Osteoblast (primary cell): ENCODE measurements around the gene RPL35A. TPM values are rescaled to one million over a fixed set of nuclear protein-coding genes. Genes with fewer than 3 reads are reported as not detected.

Source experiments
- DNase-seq: peaks from one replicate; pipeline ENCODE4 v3.0.0; 2011; ENCODE audit warnings: low spot score, mixed read lengths; ENCODE audit not compliant: insufficient read length; ENCODE audit errors: missing footprints
- H2AFZ ChIP-seq: 2 replicates; pipeline ENCODE4 v1.6.0; 2011; ENCODE audit warnings: mild to moderate bottlenecking, low read length
- H3K27ac ChIP-seq: 2 replicates; pipeline ENCODE4 v1.5.1; 2011; ENCODE audit warnings: mild to moderate bottlenecking, low read depth, low read length, moderate library complexity
- H3K27me3 ChIP-seq: 2 replicates; pipeline ENCODE4 v1.6.0; 2012; ENCODE audit warnings: mild to moderate bottlenecking, control low read depth, inconsistent platforms, low read length, moderate library complexity; ENCODE audit not compliant: insufficient read depth
- H3K36me3 ChIP-seq: 2 replicates; pipeline ENCODE4 v1.5.1; 2011; ENCODE audit warnings: mild to moderate bottlenecking, low read length, control low read depth, moderate library complexity; ENCODE audit not compliant: insufficient read depth
- H3K4me1 ChIP-seq: 2 replicates; pipeline ENCODE4 v1.5.1; 2011; ENCODE audit warnings: mild to moderate bottlenecking, low read length, control low read depth, moderate library complexity; ENCODE audit not compliant: insufficient read depth
- H3K4me2 ChIP-seq: 2 replicates; pipeline ENCODE4 v1.6.0; 2011; ENCODE audit warnings: mild to moderate bottlenecking, low read length; ENCODE audit not compliant: insufficient read depth
- H3K4me3 ChIP-seq: fragments of 200-600 bp; sonication (generic); 3 replicates; pipeline ENCODE4 v1.5.1; 2012; ENCODE audit warnings: mild to moderate bottlenecking, low read length, inconsistent platforms; ENCODE audit not compliant: insufficient read depth
- H3K79me2 ChIP-seq: 2 replicates; pipeline ENCODE4 v1.6.0; 2012; ENCODE audit warnings: mild to moderate bottlenecking, low read length, control low read depth, inconsistent platforms; ENCODE audit not compliant: insufficient read depth
- H3K9me3 ChIP-seq: 2 replicates; pipeline ENCODE4 v1.5.1; 2011; ENCODE audit warnings: low read depth, low read length, control low read depth
- H4K20me1 ChIP-seq: 2 replicates; pipeline ENCODE4 v1.6.0; 2012; ENCODE audit warnings: mild to moderate bottlenecking, low read length, control low read depth; ENCODE audit not compliant: insufficient read depth
- CTCF ChIP-seq: IDR thresholded peaks from 2 replicates; pipeline ENCODE4 v1.5.1; 2011; ENCODE audit warnings: mild to moderate bottlenecking, low read depth, low read length, moderate library complexity; ENCODE audit errors: extremely low read depth
- total RNA-seq: library from RNA; depleted of rRNA; stranded (reverse); fragments of >200 nt; gene quantifications from 2 replicates; pipeline ENCODE4 v1.2.3, GENCODE V29; 2012

RPL35A gene
- total RNA-seq, 1 donor: 373 TPM

DNA sequence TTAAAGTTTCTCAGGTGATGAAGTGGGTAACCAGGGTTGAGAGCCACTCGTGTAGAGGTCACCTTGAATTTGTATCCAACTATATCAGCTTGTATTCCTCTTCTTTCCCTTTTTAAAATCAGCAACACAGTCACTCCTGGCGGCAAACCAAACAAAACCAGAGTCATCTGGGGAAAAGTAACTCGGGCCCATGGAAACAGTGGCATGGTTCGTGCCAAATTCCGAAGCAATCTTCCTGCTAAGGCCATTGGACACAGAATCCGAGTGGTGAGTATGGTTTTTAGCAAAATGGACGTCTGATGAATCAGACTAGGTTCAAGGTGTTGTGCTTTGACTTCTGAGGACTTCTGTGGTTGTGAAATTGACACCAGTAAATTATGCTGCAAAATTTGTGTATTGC is 3.9 kb downstream of the RPL35A start:
- Histone ChIP-seq H3K36me3 (peaks cover 58% of the 10 kb centered on the region), H3K4me1 (peaks cover 62% of the 10 kb centered on the region), H3K27ac (peak overlapping the region; percentile 64), H3K79me2 (peaks cover 49% of the 10 kb centered on the region), H3K4me2 (peak overlapping the region; percentile 53), H2AFZ (no peak overlapping the region), H4K20me1 (peaks cover 48% of the 10 kb centered on the region), H3K27me3 (no peaks in the 10 kb centered on the region), H3K4me3 (peak overlapping the region; percentile 9), H3K9me3 (no peaks in the 10 kb centered on the region)
- TF ChIP-seq CTCF: no peak
- DNase-seq: peak; percentile 69

- no peak overlapping the region for H3K4me2 ChIP-seq
- TF ChIP-seq CTCF: no peak
- H3K36me3 ChIP-seq: peaks cover 58% of the 10 kb centered on the region
- H4K20me1 ChIP-seq: peaks cover 48% of the 10 kb centered on the region
- no peaks in the 10 kb centered on the region for H3K27me3 ChIP-seq
- peaks cover 67% of the 10 kb centered on the region for H3K4me1 ChIP-seq
- no peak overlapping the region for H2AFZ ChIP-seq
- peak overlapping the region; percentile 91 for H3K27ac ChIP-seq
- no peak overlapping the region for H3K4me3 ChIP-seq
- no peaks in the 10 kb centered on the region for H3K9me3 ChIP-seq
- H3K79me2 ChIP-seq: peaks cover 44% of the 10 kb centered on the region
- DNase-seq: no peak
Measured at GRCh38 chr3:197955892-197956477, 6.0 kb downstream of the RPL35A start.

DNA sequence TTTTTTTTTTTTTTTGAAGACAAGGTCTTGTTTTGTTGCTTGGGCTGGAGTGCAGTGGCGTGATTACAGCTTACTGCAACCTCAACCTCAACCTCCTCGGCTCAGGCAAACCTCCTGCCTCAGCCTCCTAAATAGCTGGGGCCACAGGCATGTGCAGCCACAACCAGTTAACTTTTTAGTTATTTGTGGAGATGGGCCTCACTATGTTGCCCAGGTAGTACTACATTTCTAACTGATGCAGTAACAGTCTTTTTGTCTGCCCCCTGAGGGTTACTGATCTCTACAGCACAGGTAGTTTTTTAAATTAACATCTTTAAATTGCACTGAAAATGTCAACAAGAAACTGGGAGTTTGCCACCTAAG is 6.6 kb downstream of the RPL35A start:
- peak overlapping the region; percentile 19 for H3K4me2 ChIP-seq

DNA sequence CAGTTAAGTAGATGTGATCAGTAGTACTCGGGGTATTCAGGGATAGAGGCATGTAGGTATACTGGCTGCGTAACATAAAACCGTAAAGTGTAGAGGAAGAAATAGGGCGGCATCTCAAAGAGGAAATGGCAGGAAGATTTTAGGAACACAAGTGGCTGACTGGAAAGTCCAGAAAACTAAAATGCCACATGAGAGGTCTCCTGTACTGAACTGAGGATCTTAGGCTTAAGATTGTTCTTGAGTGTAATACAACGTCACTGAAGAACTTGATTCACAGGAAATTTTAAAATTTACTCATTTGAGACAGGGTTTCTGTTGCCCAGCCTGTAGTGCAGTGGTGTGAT is 7.8 kb downstream of the RPL35A start:
- Histone ChIP-seq H3K27me3 (no peaks in the 10 kb centered on the region), H4K20me1 (peaks cover 34% of the 10 kb centered on the region), H3K4me3 (peak overlapping the region; percentile 47), H3K36me3 (peaks cover 40% of the 10 kb centered on the region), H3K27ac (peak overlapping the region; percentile 91), H3K79me2 (peaks cover 33% of the 10 kb centered on the region), H3K4me1 (peaks cover 59% of the 10 kb centered on the region), H2AFZ (peak overlapping the region; percentile 36), H3K9me3 (no peaks in the 10 kb centered on the region), H3K4me2 (peak overlapping the region; percentile 69)
- TF ChIP-seq CTCF: no peak
- DNase-seq: no peak

More for the DNA sequence above, 6.6 kb downstream of the RPL35A start:
- H2AFZ ChIP-seq: no peak overlapping the region
- no peak overlapping the region for H3K4me3 ChIP-seq
- peaks cover 42% of the 10 kb centered on the region for H3K79me2 ChIP-seq
- peak overlapping the region; percentile 91 for H3K27ac ChIP-seq
- DNase-seq: no peak
- H3K27me3 ChIP-seq: no peaks in the 10 kb centered on the region
- peaks cover 52% of the 10 kb centered on the region for H3K36me3 ChIP-seq
- H3K4me1 ChIP-seq: peaks cover 67% of the 10 kb centered on the region
- TF ChIP-seq CTCF: no peak
- H3K9me3 ChIP-seq: no peaks in the 10 kb centered on the region
- peaks cover 42% of the 10 kb centered on the region for H4K20me1 ChIP-seq
